ENCODE measurements around the gene TP53TG3E.
"Not testable (repeated sequence)": the region's sequence is repeated elsewhere in the genome, so short reads cannot be mapped to it uniquely, and the experiment has no call there.

The TP53TG3E gene

GRCh38 chr16:33304006-33304405, at the start of gene TP53TG3E:
Gene TP53TG3E (plus strand): TSS chr16:33304306. CDS start chr16:33304374, 68 bp downstream.
- not testable (repeated sequence) for DNase-seq

- not testable (repeated sequence) for DNase-seq
Observed at GRCh38 chr16:33336226-33337012, 32.3 kb downstream of the TP53TG3E start.

GRCh38 chr16:33337627-33338542, 33.8 kb downstream of the TP53TG3E start:
- not testable (repeated sequence) for DNase-seq

- not testable (repeated sequence) for DNase-seq
Observed at GRCh38 chr16:33338543-33338951, 34.4 kb downstream of the TP53TG3E start.

GRCh38 chr16:33339093-33340061, 35.3 kb downstream of the TP53TG3E start:
- not testable (repeated sequence) for DNase-seq
